IMR-90 (cell line): ENCODE measurements around the gene TMEM130. TPM values are rescaled to one million over a fixed set of nuclear protein-coding genes. Genes with fewer than 3 reads are reported as not detected.

Experiments used
- ATAC-seq: fragments of 200-7000 bp; cut with Tn5 transposase; 2 replicates; pipeline ENCODE4 v1.9.1; 2020; ENCODE audit warnings: low read depth, mild to moderate bottlenecking, moderate library complexity
- BruUV-seq: library from RNA; stranded (reverse); fragments of 400-500 nt; replicated peaks from 2 replicates; lab custom pipeline; 2021; lab: Mats Ljungman, UMichigan
- CTCF ChIA-PET: fragments of 300-600 bp; formaldehyde crosslinking; extraction: SDS; loops from one replicate; lab custom pipeline; 2021; ENCODE audit warnings: antibody characterized with exemption; lab: Yijun Ruan, JAX
- POLR2A ChIA-PET: fragments of 300-600 bp; sonication (Branson Sonifier 250); formaldehyde crosslinking; loops from one replicate; lab custom pipeline; 2022; ENCODE audit warnings: antibody characterized with exemption; ENCODE audit not compliant: unreplicated experiment; lab: Charles Lee
- DNase-seq: peaks from one replicate; pipeline ENCODE4 v3.0.0; 2013
- H2AFZ ChIP-seq: replicated peaks from 2 replicates; pipeline ENCODE3; 2013; ENCODE audit warnings: low read length, mild to moderate bottlenecking; ENCODE audit not compliant: poor library complexity
- H2AK5ac ChIP-seq: 2 replicates; pipeline ENCODE4 v1.6.1; 2013; ENCODE audit warnings: low read depth, low read length, inconsistent platforms
- H2AK9ac ChIP-seq: replicated peaks from 2 replicates; pipeline ENCODE3; 2013; ENCODE audit warnings: mild to moderate bottlenecking, low read depth, low read length, moderate library complexity; ENCODE audit not compliant: poor library complexity
- H2BK120ac ChIP-seq: 2 replicates; pipeline ENCODE4 v1.6.1; 2013; ENCODE audit warnings: low read depth, low read length, inconsistent platforms
- H2BK15ac ChIP-seq: 3 replicates; pipeline ENCODE4 v1.6.1; 2013; ENCODE audit warnings: low read depth, low read length, inconsistent platforms
- H2BK20ac ChIP-seq: 2 replicates; pipeline ENCODE4 v1.6.1; 2013; ENCODE audit warnings: low read depth, mild to moderate bottlenecking, inconsistent platforms, low read length, moderate library complexity
- H2BK5ac ChIP-seq: 2 replicates; pipeline ENCODE4 v1.6.1; 2013; ENCODE audit warnings: mild to moderate bottlenecking, low read depth, low read length, inconsistent platforms; ENCODE audit not compliant: poor library complexity, severe bottlenecking
- H3K14ac ChIP-seq: replicated peaks from 2 replicates; pipeline ENCODE4 v1.6.1; 2013; ENCODE audit warnings: low read depth, low read length, inconsistent platforms
- H3K18ac ChIP-seq: 2 replicates; pipeline ENCODE4 v1.6.1; 2013; ENCODE audit warnings: low read depth, low read length, control low read depth
- H3K23ac ChIP-seq: 2 replicates; pipeline ENCODE4 v1.6.1; 2013; ENCODE audit warnings: low read depth, low read length, inconsistent platforms
- H3K27ac ChIP-seq: 2 replicates; pipeline ENCODE4 v1.5.1; 2013; ENCODE audit warnings: mild to moderate bottlenecking, control low read depth, low read length; ENCODE audit not compliant: insufficient read depth
- H3K27me3 ChIP-seq: 2 replicates; pipeline ENCODE4 v1.6.1; 2013; ENCODE audit warnings: low read length; ENCODE audit not compliant: control insufficient read depth, insufficient read depth
- H3K36me3 ChIP-seq: 2 replicates; pipeline ENCODE4 v1.6.1; 2013; ENCODE audit warnings: low read length, mixed read lengths; ENCODE audit not compliant: control insufficient read depth, insufficient read depth
- H3K4ac ChIP-seq: 2 replicates; pipeline ENCODE4 v1.6.1; 2013; ENCODE audit warnings: low read depth, low read length, inconsistent platforms
- H3K4me1 ChIP-seq: 2 replicates; pipeline ENCODE4 v1.6.1; 2013; ENCODE audit warnings: low read length, mixed read lengths; ENCODE audit not compliant: control insufficient read depth, insufficient read depth
- H3K4me2 ChIP-seq: 2 replicates; pipeline ENCODE4 v1.6.1; 2013; ENCODE audit warnings: low read depth, mild to moderate bottlenecking, control low read depth, low read length, moderate library complexity
- H3K4me3 ChIP-seq: 2 replicates; pipeline ENCODE4 v1.5.1; 2013; ENCODE audit warnings: low read depth, mild to moderate bottlenecking, control low read depth, low read length, moderate library complexity; ENCODE audit not compliant: insufficient read depth
- H3K56ac ChIP-seq: 2 replicates; pipeline ENCODE4 v1.6.1; 2013; ENCODE audit warnings: low read length, inconsistent platforms; ENCODE audit not compliant: insufficient read depth; ENCODE audit errors: extremely low read depth
- H3K79me1 ChIP-seq, 2 experiments: 2 replicates each; pipeline ENCODE4 v1.6.1; 2013; ENCODE audit warnings: low read length in 2 of 2, inconsistent platforms in 1 of 2, low read depth in 1 of 2
- H3K9ac ChIP-seq: 2 replicates; pipeline ENCODE4 v1.6.1; 2013; ENCODE audit warnings: low read depth, low read length, control low read depth
- H3K9me1 ChIP-seq: 2 replicates; pipeline ENCODE4 v1.6.1; 2013; ENCODE audit warnings: low read length, inconsistent platforms; ENCODE audit not compliant: insufficient read depth
- H3K9me3 ChIP-seq: 2 replicates; pipeline ENCODE4 v1.6.1; 2013; ENCODE audit warnings: low read length; ENCODE audit not compliant: control insufficient read depth, insufficient read depth
- H4K20me1 ChIP-seq: 2 replicates; pipeline ENCODE4 v1.6.1; 2013; ENCODE audit warnings: low read length, inconsistent platforms; ENCODE audit not compliant: insufficient read depth
- H4K5ac ChIP-seq: 2 replicates; pipeline ENCODE4 v1.6.1; 2013; ENCODE audit warnings: mild to moderate bottlenecking, low read depth, low read length, control low read depth
- H4K8ac ChIP-seq, 2 experiments: 2 replicates each; pipeline ENCODE4 v1.6.1; 2013; ENCODE audit warnings: low read depth in 2 of 2, low read length in 2 of 2, control low read depth in 1 of 2, inconsistent platforms in 1 of 2
- H4K91ac ChIP-seq: 2 replicates; pipeline ENCODE4 v1.6.1; 2013; ENCODE audit warnings: low read depth, low read length, inconsistent platforms; ENCODE audit not compliant: insufficient read depth
- BHLHE40 ChIP-seq: fragments of 150-350 bp; IDR thresholded peaks from 2 replicates; pipeline ENCODE4 v1.6.1; 2016; ENCODE audit warnings: mild to moderate bottlenecking, low read depth, low read length
- CEBPB ChIP-seq: IDR thresholded peaks from 2 replicates; pipeline ENCODE4 v1.6.1; 2012; ENCODE audit warnings: low read depth, low read length, improper control_type of control experiment
- CHD1 ChIP-seq: IDR thresholded peaks from 2 replicates; pipeline ENCODE4 v1.6.1; 2012; ENCODE audit warnings: low read depth, low read length, improper control_type of control experiment
- FOS ChIP-seq: fragments of 150-350 bp; IDR thresholded peaks from 2 replicates; pipeline ENCODE4 v1.6.1; 2016; ENCODE audit warnings: low read depth, low read length
- MAFK ChIP-seq: IDR thresholded peaks from 2 replicates; pipeline ENCODE4 v1.6.1; 2012; ENCODE audit warnings: low read depth, low read length, improper control_type of control experiment
- MAZ ChIP-seq: IDR thresholded peaks from 2 replicates; pipeline ENCODE4 v1.6.1; 2012; ENCODE audit warnings: low read depth, mild to moderate bottlenecking, low read length, improper control_type of control experiment, moderate library complexity, borderline replicate concordance
- MXI1 ChIP-seq: IDR thresholded peaks from 2 replicates; pipeline ENCODE4 v1.6.1; 2012; ENCODE audit warnings: low read depth, mild to moderate bottlenecking, low read length, moderate library complexity, borderline replicate concordance
- NFE2L2 ChIP-seq: fragments of 150-350 bp; IDR thresholded peaks from 2 replicates; pipeline ENCODE4 v1.6.1; 2016; ENCODE audit warnings: low read depth, mild to moderate bottlenecking, low read length
- POLR2A ChIP-seq: IDR thresholded peaks from 2 replicates; pipeline ENCODE4 v1.6.1; 2012; ENCODE audit warnings: mild to moderate bottlenecking, low read depth, low read length
- RAD21 ChIP-seq: IDR thresholded peaks from 2 replicates; pipeline ENCODE4 v1.6.1; 2012; ENCODE audit warnings: low read length, improper control_type of control experiment
- RCOR1 ChIP-seq: IDR thresholded peaks from 2 replicates; pipeline ENCODE4 v1.6.1; 2012; ENCODE audit warnings: mild to moderate bottlenecking, low read length, improper control_type of control experiment; ENCODE audit not compliant: insufficient replicate concordance
- RFX5 ChIP-seq: IDR thresholded peaks from 2 replicates; pipeline ENCODE4 v1.8.0; 2012; ENCODE audit warnings: low read depth, mild to moderate bottlenecking, low read length, moderate library complexity
- SMC3 ChIP-seq: fragments of 150-350 bp; IDR thresholded peaks from 2 replicates; pipeline ENCODE4 v1.6.1; 2016; ENCODE audit warnings: low read depth, mild to moderate bottlenecking, antibody characterized with exemption, low read length, moderate library complexity
- WGBS, 2 experiments: methylation state at CpG; one replicate each; pipeline versions ENCODE4 v1.1.5 to v1.1.7; 2013; ENCODE audit warnings: missing lambda C conversion rate in 2 of 2; ENCODE audit not compliant: insufficient read length in 1 of 2; ENCODE audit errors: extremely low coverage in 2 of 2; 5-methylcytosine and 5-hydroxymethylcytosine counted together
- dilution Hi-C: fragments of 300-500 bp; cut with HindIII; formaldehyde crosslinking; loops from one replicate; pipeline ENCODE4 v1.14.3; 2018; ENCODE audit warnings: low sequenced_read_pairs; ENCODE audit not compliant: unreplicated experiment
- in situ Hi-C: fragments of 300-500 bp; cut with MboI; formaldehyde crosslinking; loops from 3 replicates; pipeline ENCODE4 v1.14.3; 2019; ENCODE audit warnings: low sequenced_read_pairs, inconsistent platforms, mixed read lengths
- intact Hi-C: fragments of 100-400 bp; cut with micrococcal nuclease; formaldehyde crosslinking; loops from 2 replicates; pipeline ENCODE4 v1.10.0; 2022
- polyA plus RNA-seq, 3 experiments: library from polyadenylated mRNA; depleted of rRNA; stranded (reverse); fragments of >200 nt; gene quantifications; 2 replicates each; pipeline ENCODE4 v1.2.3, GENCODE V29; 2012; ENCODE audit warnings: low replicate concordance in 1 of 3
- total RNA-seq: library from RNA; depleted of rRNA; stranded (reverse); fragments of >200 nt; gene quantifications from 2 replicates; pipeline ENCODE4 v1.2.3, GENCODE V29; 2012
- TF ChIP-seq, protein P1 (sequence below): fragments of 150-350 bp; IDR thresholded peaks from 2 replicates; pipeline ENCODE4 v1.6.1; 2016; ENCODE audit warnings: low read depth, mild to moderate bottlenecking, low read length, moderate library complexity, borderline replicate concordance
- TF ChIP-seq, protein P2 (sequence below): fragments of 150-350 bp; IDR thresholded peaks from 2 replicates; pipeline ENCODE4 v1.6.1; 2017; ENCODE audit warnings: mild to moderate bottlenecking, antibody characterized with exemption, low read length, low read depth
- TF ChIP-seq, protein P3 (sequence below): conservative IDR thresholded peaks from 2 replicates; pipeline ENCODE4 v1.5.1; 2012; ENCODE audit warnings: mild to moderate bottlenecking, low read depth, low read length, improper control_type of control experiment

TMEM130 gene
- total and polyA plus RNA-seq, 2 of the 4 experiments (the other 2 are of a cell fraction), result 1.1 to 14.8 TPM

DNA sequence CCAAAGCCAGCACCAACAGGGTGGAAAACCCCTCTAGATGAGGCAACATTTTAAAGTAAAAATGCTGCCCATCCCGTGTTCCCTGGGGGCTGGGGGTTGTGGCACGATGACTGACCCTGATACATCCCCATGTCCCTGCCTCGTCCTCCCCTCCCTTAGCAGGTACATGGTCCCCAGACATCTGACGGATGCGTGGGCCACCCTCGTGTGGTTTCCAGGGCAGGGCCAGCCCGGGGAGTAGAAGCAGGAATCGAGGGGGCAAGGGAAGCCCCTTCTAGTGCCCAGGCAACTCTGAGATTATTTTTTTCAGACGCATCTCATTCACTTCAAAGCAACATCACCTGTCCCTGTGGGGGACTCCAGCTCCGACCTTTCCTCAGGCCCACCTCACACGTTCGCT lies 3.5 kb downstream of the TMEM130 start:
- no peak overlapping the region for H3K9ac ChIP-seq
- no peaks in the 10 kb centered on the region for H3K36me3 ChIP-seq
- WGBS, 2 experiments, result 90% methylated on average over 7 of the region's 12 CpGs; no CpG with 5 or more reads in 1 of the 2 experiments
- no peak overlapping the region for H2AK9ac ChIP-seq
- POLR2A ChIA-PET, result no interaction called here
- no peak overlapping the region for H3K18ac ChIP-seq
- H3K27me3 ChIP-seq, result peaks cover 12% of the 10 kb centered on the region
- no peak overlapping the region for H2BK15ac ChIP-seq
- peaks cover 9% of the 10 kb centered on the region for H3K9me1 ChIP-seq
- DNase-seq (no peak), ATAC-seq (no peak)
- H3K4me1 ChIP-seq, result peaks cover 10% of the 10 kb centered on the region
- BruUV-seq, result no TSS peak
- H4K8ac ChIP-seq, result no peak overlapping the region
- H3K4me3 ChIP-seq, result no peak overlapping the region
- TF ChIP-seq RAD21, result no peak
- no peak for TF ChIP-seq FOS
- TF ChIP-seq RCOR1, result no peak
- TF ChIP-seq NFE2L2, result no peak
- TF ChIP-seq, protein P1, sequence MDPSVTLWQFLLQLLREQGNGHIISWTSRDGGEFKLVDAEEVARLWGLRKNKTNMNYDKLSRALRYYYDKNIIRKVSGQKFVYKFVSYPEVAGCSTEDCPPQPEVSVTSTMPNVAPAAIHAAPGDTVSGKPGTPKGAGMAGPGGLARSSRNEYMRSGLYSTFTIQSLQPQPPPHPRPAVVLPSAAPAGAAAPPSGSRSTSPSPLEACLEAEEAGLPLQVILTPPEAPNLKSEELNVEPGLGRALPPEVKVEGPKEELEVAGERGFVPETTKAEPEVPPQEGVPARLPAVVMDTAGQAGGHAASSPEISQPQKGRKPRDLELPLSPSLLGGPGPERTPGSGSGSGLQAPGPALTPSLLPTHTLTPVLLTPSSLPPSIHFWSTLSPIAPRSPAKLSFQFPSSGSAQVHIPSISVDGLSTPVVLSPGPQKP, result no peak
- no peak for TF ChIP-seq MAZ
- no peak for TF ChIP-seq MXI1
- TF ChIP-seq, protein P2, sequence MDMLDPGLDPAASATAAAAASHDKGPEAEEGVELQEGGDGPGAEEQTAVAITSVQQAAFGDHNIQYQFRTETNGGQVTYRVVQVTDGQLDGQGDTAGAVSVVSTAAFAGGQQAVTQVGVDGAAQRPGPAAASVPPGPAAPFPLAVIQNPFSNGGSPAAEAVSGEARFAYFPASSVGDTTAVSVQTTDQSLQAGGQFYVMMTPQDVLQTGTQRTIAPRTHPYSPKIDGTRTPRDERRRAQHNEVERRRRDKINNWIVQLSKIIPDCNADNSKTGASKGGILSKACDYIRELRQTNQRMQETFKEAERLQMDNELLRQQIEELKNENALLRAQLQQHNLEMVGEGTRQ, result no peak
- TF ChIP-seq SMC3, result no peak
- no peak for TF ChIP-seq POLR2A
- no peak for TF ChIP-seq RFX5
- no peak for TF ChIP-seq CHD1
- no peak for TF ChIP-seq CEBPB
- TF ChIP-seq BHLHE40, result no peak
- TF ChIP-seq, protein P3, sequence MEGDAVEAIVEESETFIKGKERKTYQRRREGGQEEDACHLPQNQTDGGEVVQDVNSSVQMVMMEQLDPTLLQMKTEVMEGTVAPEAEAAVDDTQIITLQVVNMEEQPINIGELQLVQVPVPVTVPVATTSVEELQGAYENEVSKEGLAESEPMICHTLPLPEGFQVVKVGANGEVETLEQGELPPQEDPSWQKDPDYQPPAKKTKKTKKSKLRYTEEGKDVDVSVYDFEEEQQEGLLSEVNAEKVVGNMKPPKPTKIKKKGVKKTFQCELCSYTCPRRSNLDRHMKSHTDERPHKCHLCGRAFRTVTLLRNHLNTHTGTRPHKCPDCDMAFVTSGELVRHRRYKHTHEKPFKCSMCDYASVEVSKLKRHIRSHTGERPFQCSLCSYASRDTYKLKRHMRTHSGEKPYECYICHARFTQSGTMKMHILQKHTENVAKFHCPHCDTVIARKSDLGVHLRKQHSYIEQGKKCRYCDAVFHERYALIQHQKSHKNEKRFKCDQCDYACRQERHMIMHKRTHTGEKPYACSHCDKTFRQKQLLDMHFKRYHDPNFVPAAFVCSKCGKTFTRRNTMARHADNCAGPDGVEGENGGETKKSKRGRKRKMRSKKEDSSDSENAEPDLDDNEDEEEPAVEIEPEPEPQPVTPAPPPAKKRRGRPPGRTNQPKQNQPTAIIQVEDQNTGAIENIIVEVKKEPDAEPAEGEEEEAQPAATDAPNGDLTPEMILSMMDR, result no peak
- no peak for TF ChIP-seq MAFK
- H2BK20ac ChIP-seq, result peak overlapping the region; percentile 46; the same call in 1 of the 2 replicates
- H2AK5ac ChIP-seq, result peak overlapping the region; percentile 23; the same call in 1 of the 2 replicates
- dilution Hi-C loops (no loop called here), intact Hi-C loops (no loop called here), in situ Hi-C loops (no loop called here)
- H3K9me3 ChIP-seq, result no peaks in the 10 kb centered on the region
- H2BK120ac ChIP-seq, result peak overlapping the region; percentile 83
- H3K23ac ChIP-seq, result no peak overlapping the region
- no peak overlapping the region for H2BK5ac ChIP-seq
- CTCF ChIA-PET, result no interaction called here
- no peaks in the 10 kb centered on the region for H4K20me1 ChIP-seq
- H3K79me1 ChIP-seq, result peaks cover 0 to 3% of the 10 kb centered on the region in 2 experiments; a peak in 1 of 4 replicates
- no peak overlapping the region for H2AFZ ChIP-seq
- H3K27ac ChIP-seq, result no peak overlapping the region
- H3K4ac ChIP-seq, result peak overlapping the region; percentile 40; the same call in 1 of the 2 replicates
- H3K14ac ChIP-seq, result no peak overlapping the region
- no peak overlapping the region for H4K5ac ChIP-seq
- H3K4me2 ChIP-seq, result no peak overlapping the region
- H3K56ac ChIP-seq, result no peak overlapping the region
- H4K91ac ChIP-seq, result no peak overlapping the region; the same call in 1 of the 2 replicates
